HuH-7 (cell line): ENCODE measurements around the gene SMARCC2.
"Not testable (repeated sequence)": the region's sequence is repeated elsewhere in the genome, so short reads cannot be mapped to it uniquely, and the experiment has no call there.

ENCODE experiments used
- DNase-seq: peaks from one replicate; pipeline ENCODE4 v3.0.0; 2011; ENCODE audit warnings: low spot score

SMARCC2 gene

GRCh38 chr12:56208006-56208405 lies 18.7 kb upstream of the SMARCC2 start:
- DNase-seq: no peak

DNA sequence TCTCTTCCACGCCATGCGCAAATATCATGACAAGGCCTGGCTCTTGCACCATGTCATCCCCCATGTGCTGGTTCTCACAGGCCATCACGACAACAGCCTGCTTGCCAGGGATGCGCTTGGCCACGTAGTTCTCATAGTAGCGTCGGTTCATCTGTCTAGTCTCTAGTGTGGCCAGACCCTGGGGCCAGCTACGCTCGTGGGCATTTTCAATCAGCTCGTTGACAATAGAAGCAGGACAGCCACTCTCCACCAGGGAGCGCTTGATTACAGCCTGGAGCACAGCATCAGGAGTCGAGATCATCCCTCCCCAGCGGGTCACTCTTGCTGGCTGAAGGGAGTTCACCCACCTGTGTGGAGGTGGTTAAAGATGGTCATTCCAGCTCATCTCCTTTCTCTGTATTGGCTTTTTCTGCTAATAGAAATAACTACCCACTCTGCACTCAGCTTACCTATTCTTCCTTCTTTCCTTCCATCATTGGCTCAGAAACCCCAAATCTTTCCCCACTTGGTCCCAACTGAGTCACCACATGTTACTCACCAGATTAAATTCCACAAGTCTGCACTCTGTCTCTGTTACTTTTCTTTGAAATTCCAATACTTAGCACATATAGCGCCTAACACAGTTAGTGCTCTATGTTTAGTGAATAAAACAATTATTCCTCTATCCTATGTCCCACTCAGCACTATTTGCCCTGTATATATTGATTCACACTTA lies 17.3 kb upstream of the SMARCC2 start:
- DNase-seq: peak; percentile 78

GRCh38 chr12:56205445-56205844 lies 16.2 kb upstream of the SMARCC2 start:
- DNase-seq: no peak

- DNase-seq: no peak
Measured at GRCh38 chr12:56204275-56204674, 15.0 kb upstream of the SMARCC2 start.

DNA sequence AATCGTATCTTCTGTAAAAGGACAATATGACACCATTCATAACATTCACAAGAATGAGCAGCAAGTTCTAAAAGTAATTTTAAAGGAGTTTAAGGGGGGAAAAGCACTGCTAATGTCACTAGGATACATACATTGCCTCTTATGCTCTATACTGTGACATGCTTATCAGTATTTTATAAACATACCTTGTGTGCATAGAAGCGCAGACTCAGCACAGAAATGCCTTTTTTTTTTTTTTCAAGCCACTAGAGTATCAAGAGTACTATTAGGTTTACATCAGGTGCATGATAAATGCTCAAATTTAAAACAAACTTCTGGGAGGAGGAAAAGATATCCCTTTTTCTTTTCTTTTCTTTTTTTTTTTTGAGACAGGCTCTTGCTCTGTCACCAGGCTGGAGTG lies 13.6 kb upstream of the SMARCC2 start:
- DNase-seq: no peak

DNA sequence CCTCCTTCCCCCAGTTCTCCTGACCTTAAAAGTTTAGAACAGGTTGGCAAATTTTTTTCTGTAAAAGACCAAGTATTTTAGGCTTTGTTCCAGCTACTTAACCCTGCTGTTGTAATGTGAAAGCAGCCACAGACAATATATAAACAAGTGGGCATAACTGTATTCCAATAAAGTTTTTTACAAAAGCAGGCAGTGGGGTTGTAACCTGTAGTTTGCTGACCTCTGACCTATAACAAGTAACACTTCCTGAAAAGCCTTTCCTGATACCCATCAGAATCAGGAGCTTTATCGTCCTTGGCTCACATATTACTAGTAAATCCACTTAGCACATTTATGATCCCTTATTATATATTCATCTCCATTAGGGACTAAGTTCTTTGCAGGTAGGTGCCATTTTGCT lies 13.1 kb upstream of the SMARCC2 start:
- no peak for DNase-seq

DNA sequence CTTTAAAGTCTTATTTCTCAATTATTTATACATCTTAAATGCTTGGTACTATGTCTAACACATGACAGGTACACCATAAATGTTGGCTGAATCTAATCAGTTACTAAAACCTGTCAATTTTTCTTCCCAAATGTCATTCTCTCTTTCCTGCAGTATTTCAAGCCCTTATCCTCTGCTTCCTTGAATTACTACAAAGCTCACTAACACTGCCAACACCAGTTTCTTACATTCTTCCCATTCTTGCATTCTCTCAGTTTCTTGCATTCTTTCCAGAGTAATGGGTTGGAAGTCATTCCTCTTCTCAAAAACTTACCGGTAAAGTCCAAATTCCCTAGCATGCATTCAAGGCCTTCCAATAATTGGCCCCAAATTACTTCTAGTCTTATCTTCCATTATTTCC lies 9.6 kb upstream of the SMARCC2 start:
- DNase-seq: no peak

DNA sequence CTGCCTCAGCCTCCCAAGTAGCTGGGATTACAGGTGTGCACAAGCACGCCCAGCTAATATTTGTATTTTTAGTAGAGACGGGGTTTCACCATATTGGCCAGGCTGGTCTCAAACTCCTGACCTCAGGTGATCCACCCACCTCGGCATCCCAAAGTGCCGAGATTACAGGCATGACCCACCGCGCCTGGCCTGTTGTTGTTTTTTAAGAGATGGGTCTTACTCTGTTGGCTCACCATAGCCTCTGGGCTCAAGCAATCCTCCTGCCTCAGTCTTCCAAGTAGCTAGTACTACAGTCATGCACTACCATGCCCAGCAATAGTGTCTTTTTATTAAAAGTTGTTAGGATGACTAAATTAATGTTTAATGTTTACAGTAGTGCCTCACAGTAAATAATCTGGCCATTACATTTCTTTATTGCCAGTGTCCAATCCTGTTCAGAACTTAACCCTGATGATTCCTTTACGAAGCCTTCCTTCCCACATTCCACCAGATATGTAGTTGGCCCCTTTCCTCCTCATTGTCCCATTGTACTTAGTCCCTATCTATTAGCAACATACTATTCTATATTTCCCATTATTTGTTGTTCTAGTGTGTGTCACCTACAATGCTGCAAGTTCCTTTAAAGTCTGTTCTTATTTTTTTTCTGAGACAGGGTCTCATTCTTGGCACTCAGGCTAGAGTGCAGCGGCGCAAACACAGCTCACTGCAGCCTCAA lies 8.8 kb upstream of the SMARCC2 start:
- no peak for DNase-seq

DNA sequence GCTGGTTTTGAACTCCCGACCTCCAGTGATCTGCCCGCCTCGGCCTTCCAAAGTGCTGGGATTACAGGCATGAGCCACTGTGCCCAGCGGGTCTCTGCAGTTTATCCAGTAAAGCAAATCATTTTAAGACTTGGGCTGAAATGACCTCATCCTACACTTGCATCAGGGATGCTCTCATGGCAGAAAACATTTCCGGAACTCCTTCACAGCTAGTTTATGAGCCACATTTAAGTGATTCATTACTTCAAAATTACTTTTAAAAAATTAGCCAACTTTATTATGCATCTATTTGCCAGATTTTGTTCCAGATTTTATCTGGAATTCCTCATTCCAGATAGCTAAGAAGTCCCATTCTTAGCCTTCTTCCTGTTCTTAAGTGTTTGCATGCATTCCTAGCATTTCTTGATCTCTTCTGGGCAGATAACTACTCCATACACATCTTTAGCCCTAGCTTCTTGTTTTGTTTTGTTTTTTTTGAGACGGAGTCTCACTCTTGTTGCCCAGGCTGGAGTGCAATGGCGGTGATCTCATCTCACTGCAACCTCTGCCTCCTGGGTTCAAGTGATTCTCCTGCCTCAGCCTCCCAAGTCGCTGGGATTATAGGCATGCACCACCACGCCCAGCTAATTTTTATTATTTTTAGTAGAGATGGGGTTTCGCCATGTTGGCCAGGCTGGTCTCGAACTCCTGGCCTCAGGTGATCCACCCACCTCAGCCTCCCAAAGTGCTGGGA lies 7.7 kb upstream of the SMARCC2 start:
- not testable (repeated sequence) for DNase-seq

DNA sequence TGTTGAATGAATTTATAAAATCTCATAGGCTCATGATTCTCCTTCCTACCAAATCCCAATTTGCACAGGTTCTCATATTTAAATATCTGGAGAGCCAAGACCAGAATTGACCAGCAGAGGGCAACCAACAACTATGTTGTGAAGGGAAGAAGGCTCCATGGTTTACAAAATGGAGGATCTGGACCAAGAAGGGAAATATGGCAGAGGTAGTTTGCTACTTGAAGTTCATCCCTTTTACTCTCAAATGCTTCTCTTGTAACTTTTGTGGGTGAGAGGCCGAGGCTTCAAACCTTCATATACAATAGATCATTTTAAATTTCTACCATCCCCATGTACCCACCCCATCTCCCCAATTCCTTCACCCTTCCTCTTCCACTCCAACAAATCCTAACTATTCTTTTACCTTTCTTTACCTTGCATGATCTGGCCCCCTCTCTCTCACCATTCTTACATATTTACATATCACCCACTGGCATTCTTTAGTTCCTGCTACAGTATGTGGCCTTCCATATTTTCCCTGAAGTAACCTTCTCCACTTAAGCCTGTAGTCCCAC lies 3.8 kb upstream of the SMARCC2 start:
- DNase-seq: peak; percentile 70

- DNase-seq: no peak
Measured at GRCh38 chr12:56192582-56192981, 3.3 kb upstream of the SMARCC2 start.

- peak; percentile 16 for DNase-seq
Measured at GRCh38 chr12:56190695-56191155, 1.4 kb upstream of the SMARCC2 start.

- DNase-seq: peak; percentile 77
Measured at GRCh38 chr12:56189918-56190694, 823 bp upstream of the SMARCC2 start.

GRCh38 chr12:56188778-56189098 lies 545 bp downstream of the SMARCC2 start:
- DNase-seq: peak; percentile 21

DNA sequence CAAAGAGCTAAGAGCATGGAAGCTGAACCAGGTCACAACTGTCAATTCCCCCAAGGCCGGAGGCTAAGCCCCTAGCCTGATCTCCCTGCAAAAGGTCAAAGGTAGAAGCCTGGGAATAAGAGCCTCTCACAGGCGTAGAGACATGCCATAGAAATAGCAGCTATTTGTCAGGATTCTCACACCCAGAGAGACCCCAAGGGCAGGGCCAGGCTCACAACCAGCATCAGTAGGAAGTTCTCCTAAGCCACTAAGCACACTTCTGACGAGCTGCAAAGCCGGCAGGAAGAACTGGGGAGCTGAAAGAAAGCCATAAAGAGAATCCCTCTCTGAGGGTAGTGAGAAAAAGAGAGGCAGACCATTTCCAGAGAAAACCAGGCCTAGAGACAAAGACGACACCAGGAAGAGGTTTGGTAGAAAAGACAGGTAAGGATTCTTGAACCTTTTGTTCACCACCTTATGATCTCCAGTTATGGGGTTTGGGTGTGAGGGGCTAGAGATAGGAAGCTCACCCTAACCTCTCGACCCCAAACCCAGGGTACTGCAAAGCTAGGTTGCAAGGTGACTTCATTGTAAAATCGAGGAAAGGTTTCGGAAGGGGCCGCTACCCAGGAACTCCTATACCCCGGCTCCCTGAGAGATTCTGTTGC lies 1.0 kb downstream of the SMARCC2 start:
- no peak for DNase-seq

- DNase-seq: no peak
Measured at GRCh38 chr12:56186957-56187356, 2.3 kb downstream of the SMARCC2 start.

- DNase-seq: no peak
Measured at GRCh38 chr12:56178347-56178746, 10.9 kb downstream of the SMARCC2 start.

DNA sequence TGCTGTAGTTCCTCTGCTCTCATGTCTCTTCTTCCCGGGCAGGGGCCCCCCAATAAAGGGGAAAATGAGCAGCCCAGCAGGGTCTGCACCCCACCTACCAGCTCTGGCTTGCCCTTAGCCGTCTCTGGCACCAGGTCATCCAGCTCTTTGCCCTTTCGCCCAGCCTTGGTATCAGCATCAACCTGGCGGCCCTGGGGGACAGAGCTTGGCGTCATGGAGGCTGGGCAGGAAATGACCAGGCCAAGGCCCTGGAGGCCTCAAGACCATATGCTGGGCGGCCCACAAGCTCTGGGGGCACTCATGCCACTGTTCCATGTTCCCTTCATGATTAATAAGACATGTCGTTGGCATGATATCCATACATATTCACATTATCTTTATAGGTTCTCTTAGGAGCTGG lies 16.4 kb downstream of the SMARCC2 start:
- DNase-seq: no peak

GRCh38 chr12:56169229-56169759 lies 20.0 kb downstream of the SMARCC2 start:
- no peak for DNase-seq

DNA sequence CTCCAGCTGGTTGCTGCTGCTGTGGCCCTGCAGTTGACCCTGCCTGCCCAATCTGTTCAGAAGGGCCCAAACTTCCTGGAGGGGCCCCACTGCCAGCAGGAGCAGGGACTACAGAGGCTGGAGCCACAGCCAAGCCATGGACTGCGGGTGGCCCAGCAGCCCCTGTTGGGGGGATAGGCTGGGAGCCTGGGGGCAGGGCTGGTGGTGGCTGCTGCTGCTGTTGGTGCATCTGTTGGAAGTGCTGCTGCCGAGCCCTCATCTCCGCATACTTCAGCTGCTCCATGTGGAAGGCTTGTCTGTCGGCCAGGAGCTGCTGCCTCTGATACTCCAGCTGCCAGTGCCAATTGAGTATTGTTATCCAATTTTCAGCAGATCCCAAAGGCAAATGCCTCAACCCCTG lies 23.9 kb downstream of the SMARCC2 start:
- no peak for DNase-seq

GRCh38 chr12:56164345-56164729 lies 24.9 kb downstream of the SMARCC2 start:
- DNase-seq: no peak
